ENCODE data around the gene RCN1. TPM values are rescaled to one million over a fixed set of nuclear protein-coding genes. Genes with fewer than 3 reads are reported as not detected.

RCN1 gene
- total RNA-seq, 1 donor from 2014 or later: 48.6 TPM

DNA sequence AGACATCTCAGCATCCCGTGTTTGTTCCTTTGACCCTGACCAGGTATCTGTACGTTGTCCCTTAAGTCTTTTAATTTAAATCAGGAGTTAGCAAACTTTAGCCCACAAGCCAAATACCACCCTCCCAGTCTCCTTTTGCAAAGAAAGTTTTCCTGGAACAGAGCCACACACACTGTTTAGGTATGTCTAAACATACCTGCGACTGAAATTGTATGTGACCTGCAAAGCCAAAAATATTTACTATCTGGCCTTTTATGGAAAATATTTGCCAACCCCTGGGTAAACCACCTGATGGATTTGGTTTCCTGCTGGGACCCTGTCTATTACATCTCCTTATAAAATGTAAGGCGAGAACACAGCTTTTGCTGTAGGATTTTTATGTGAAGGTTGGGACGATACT lies 20.2 kb upstream of the RCN1 start:
- Histone ChIP-seq H3K9me3 (no peaks in the 10 kb centered on the region), H3K4me1 (no peaks in the 10 kb centered on the region), H3K27me3 (no peaks in the 10 kb centered on the region), H3K4me3 (no peak overlapping the region), H3K36me3 (no peaks in the 10 kb centered on the region), H3K27ac (no peak overlapping the region)
- intact Hi-C loops (cut with DNase I): no loop called here
- TF ChIP-seq, protein P1, sequence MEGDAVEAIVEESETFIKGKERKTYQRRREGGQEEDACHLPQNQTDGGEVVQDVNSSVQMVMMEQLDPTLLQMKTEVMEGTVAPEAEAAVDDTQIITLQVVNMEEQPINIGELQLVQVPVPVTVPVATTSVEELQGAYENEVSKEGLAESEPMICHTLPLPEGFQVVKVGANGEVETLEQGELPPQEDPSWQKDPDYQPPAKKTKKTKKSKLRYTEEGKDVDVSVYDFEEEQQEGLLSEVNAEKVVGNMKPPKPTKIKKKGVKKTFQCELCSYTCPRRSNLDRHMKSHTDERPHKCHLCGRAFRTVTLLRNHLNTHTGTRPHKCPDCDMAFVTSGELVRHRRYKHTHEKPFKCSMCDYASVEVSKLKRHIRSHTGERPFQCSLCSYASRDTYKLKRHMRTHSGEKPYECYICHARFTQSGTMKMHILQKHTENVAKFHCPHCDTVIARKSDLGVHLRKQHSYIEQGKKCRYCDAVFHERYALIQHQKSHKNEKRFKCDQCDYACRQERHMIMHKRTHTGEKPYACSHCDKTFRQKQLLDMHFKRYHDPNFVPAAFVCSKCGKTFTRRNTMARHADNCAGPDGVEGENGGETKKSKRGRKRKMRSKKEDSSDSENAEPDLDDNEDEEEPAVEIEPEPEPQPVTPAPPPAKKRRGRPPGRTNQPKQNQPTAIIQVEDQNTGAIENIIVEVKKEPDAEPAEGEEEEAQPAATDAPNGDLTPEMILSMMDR (IDR thresholded peaks at IDR 0.05): no peak
- no peak for TF ChIP-seq POLR2AphosphoS5 (IDR thresholded peaks at IDR 0.05; ENCODE audit: insufficient read depth in 1 of 2, low read depth in 1 of 2)
- no peak for TF ChIP-seq POLR2A (IDR thresholded peaks at IDR 0.05)
- DNase-seq (ENCODE audit: extremely low spot score in 2 of 2): no peak

DNA sequence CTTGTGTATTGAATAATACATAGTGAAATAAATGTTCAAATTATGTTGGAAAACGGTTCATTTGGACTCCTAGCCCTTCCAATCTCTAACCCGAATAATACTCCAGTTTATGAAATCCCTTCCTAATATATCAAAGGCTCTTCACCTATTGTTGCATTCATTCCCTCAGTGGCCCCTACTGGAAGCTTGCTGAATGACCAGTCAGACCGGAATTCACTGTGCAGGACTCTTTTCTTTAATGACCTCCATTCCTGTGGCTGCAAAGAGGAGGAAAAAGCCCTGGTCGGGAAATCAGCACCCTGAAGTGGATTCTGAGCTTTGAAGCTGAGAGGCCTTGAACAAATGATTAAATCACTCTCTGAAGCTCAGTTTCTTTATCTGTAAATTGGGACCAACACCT lies 19.1 kb upstream of the RCN1 start:
- no peaks in the 10 kb centered on the region for H3K9me3 ChIP-seq
- H3K36me3 ChIP-seq: no peaks in the 10 kb centered on the region
- no peak for DNase-seq (ENCODE audit: extremely low spot score in 2 of 2)
- intact Hi-C loops (cut with DNase I): no loop called here
- no peak overlapping the region for H3K27ac ChIP-seq
- H3K4me1 ChIP-seq: no peaks in the 10 kb centered on the region
- H3K27me3 ChIP-seq: no peaks in the 10 kb centered on the region
- no peak overlapping the region for H3K4me3 ChIP-seq
- TF ChIP-seq, protein P1 (IDR thresholded peaks at IDR 0.05): no peak
- no peak for TF ChIP-seq POLR2A (IDR thresholded peaks at IDR 0.05)
- no peak for TF ChIP-seq POLR2AphosphoS5 (IDR thresholded peaks at IDR 0.05; ENCODE audit: insufficient read depth in 1 of 2, low read depth in 1 of 2)

DNA sequence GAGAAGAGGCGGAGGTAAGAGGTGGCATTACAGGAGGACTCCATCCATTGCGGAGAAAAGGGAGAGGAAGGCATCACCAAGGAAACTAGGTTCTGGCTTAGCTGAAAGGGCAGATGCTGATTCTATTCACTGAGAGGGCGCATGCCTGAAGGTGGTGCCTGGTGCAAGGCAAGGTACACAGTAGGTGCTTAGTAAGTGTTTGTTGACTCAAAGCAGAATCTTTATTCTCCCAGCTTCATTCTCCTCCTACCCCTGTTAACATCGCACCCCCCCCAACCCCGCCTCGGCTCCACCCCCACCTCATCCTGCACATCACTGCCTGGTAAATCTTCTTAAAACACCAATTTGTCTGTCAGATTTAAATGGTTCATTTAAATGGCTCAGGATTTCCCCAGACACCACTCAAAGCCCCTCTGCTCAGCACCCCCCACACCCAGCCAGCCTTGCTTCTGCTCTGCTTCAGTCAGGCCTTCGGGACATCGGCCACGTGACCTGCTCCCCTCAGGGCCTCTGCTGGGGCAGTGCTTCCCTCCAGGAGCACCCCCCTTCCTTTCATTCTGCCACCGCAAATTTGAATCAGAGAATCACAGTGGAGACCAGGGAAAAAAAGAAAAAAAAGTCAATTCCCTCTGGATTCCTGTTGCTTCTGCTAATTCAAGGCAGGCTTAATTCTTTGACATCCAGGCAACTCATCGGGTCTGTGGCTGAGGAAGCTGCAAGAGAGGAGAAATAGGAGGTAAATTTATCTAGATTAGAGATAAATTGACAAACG lies 17.8 kb upstream of the RCN1 start:
- Histone ChIP-seq H3K4me3 (no peak overlapping the region), H3K36me3 (no peaks in the 10 kb centered on the region), H3K9me3 (no peaks in the 10 kb centered on the region), H3K4me1 (no peaks in the 10 kb centered on the region), H3K27ac (no peak overlapping the region), H3K27me3 (no peaks in the 10 kb centered on the region)
- TF ChIP-seq, protein P1 (IDR thresholded peaks at IDR 0.05): no peak
- no peak for TF ChIP-seq POLR2A (IDR thresholded peaks at IDR 0.05)
- TF ChIP-seq POLR2AphosphoS5 (IDR thresholded peaks at IDR 0.05; ENCODE audit: insufficient read depth in 1 of 2, low read depth in 1 of 2): no peak
- intact Hi-C loops (cut with DNase I): no loop called here
- DNase-seq (ENCODE audit: extremely low spot score in 2 of 2): no peak

DNA sequence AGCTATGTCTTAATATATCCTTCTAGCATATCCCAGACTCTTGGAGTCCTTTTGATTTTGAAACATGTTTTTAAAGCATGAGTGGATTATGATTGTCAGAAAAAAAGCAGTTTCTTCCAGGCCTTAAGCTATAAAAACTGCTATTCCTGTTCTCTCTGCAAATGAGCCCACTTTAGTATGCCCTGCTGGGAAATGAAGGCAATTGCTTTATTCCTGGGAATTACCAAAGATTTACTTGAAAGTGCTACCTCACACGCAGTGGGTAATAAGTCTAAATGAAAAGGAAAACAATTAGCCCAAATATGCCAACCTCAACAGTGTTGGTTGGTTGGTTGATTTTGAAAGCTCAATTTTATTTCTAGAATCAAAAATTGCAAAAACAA lies 17.2 kb upstream of the RCN1 start:
- no peaks in the 10 kb centered on the region for H3K36me3 ChIP-seq
- H3K9me3 ChIP-seq: no peaks in the 10 kb centered on the region
- intact Hi-C loops (cut with DNase I): no loop called here
- no peak overlapping the region for H3K27ac ChIP-seq
- H3K27me3 ChIP-seq: no peaks in the 10 kb centered on the region
- TF ChIP-seq POLR2A (IDR thresholded peaks at IDR 0.05) (no peak), POLR2AphosphoS5 (IDR thresholded peaks at IDR 0.05; ENCODE audit: insufficient read depth in 1 of 2, low read depth in 1 of 2) (no peak)
- TF ChIP-seq, protein P1 (IDR thresholded peaks at IDR 0.05): no peak
- no peak overlapping the region for H3K4me3 ChIP-seq
- no peaks in the 10 kb centered on the region for H3K4me1 ChIP-seq
- DNase-seq (ENCODE audit: extremely low spot score in 2 of 2): no peak

DNA sequence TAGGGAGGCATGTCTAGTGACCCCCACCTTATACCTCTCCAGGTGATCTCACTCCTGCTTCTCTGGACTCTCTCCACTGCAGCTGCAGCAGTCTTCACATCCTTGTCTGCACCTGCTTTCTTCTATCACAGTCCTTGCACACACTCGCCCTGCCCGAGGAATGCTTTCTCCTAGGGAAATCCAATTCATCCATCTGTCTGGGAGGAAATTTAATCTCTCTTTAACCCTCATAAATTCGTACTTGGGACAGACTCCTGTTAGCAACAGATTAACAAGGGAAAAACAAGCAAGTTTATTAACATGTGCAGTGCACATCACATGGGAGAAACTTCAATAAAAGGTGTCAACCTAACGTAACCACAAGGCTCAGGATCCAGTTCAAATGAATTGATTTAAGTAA lies 11.3 kb upstream of the RCN1 start:
- intact Hi-C loops (cut with DNase I): loop anchor here (2.0 kb wide), 1 partner anchor 35 kb away; no protein-coding TSS in a partner anchor
- H3K27ac ChIP-seq: no peak overlapping the region
- H3K4me1 ChIP-seq: peaks cover 14% of the 10 kb centered on the region
- no peaks in the 10 kb centered on the region for H3K27me3 ChIP-seq
- no peaks in the 10 kb centered on the region for H3K36me3 ChIP-seq
- H3K9me3 ChIP-seq: no peaks in the 10 kb centered on the region
- no peak overlapping the region for H3K4me3 ChIP-seq
- DNase-seq (ENCODE audit: extremely low spot score in 2 of 2): no peak
- no peak for TF ChIP-seq POLR2AphosphoS5 (IDR thresholded peaks at IDR 0.05; ENCODE audit: insufficient read depth in 1 of 2, low read depth in 1 of 2)
- TF ChIP-seq, protein P1 (IDR thresholded peaks at IDR 0.05): no peak
- TF ChIP-seq POLR2A (IDR thresholded peaks at IDR 0.05): no peak
